Fibroblast of lung (primary cell): ENCODE measurements around the gene CHMP6. TPM values are rescaled to one million over a fixed set of nuclear protein-coding genes. Genes with fewer than 3 reads are reported as not detected.

Source experiments
- DNase-seq, 2 donors: peaks; one replicate each; pipeline versions ENCODE4 v3.0.0 to v3.0.0-alpha.2; 2010; ENCODE audit warnings: low read depth in 2 of 2
- H2AFZ ChIP-seq: 2 replicates; pipeline ENCODE4 v1.5.1; 2012; ENCODE audit warnings: low read length, control low read depth, inconsistent platforms
- H3K27ac ChIP-seq: 2 replicates; pipeline ENCODE4 v1.5.1; 2011; ENCODE audit warnings: low read length, control low read depth; ENCODE audit not compliant: insufficient read depth
- H3K27me3 ChIP-seq: 2 replicates; pipeline ENCODE4 v1.5.1; 2011; ENCODE audit warnings: mild to moderate bottlenecking, low read length; ENCODE audit not compliant: control insufficient read depth, insufficient read depth
- H3K36me3 ChIP-seq: 2 replicates; pipeline ENCODE4 v1.5.1; 2011; ENCODE audit warnings: low read length; ENCODE audit not compliant: control insufficient read depth, insufficient read depth
- H3K4me1 ChIP-seq: 2 replicates; pipeline ENCODE4 v1.5.1; 2011; ENCODE audit warnings: low read length; ENCODE audit not compliant: control insufficient read depth, insufficient read depth; ENCODE audit errors: extremely low read depth
- H3K4me2 ChIP-seq: 2 replicates; pipeline ENCODE4 v1.5.1; 2011; ENCODE audit warnings: low read length, control low read depth; ENCODE audit not compliant: insufficient read depth; ENCODE audit errors: extremely low read depth
- H3K4me3 ChIP-seq, 4 experiments: fragments of 200-600 bp in 1 of 4; sonication (generic) in 1 of 4; replicated peaks in 1 of 4; 2 replicates each; pipeline ENCODE4 v1.5.1; 2011 to 2016; ENCODE audit warnings: low read length in 4 of 4, low read depth in 3 of 4, mild to moderate bottlenecking in 3 of 4, control low read depth in 2 of 4, inconsistent platforms in 1 of 4, mixed read lengths in 1 of 4; ENCODE audit not compliant: insufficient read depth in 1 of 4; ENCODE audit errors: control extremely low read depth in 1 of 4
- H3K79me2 ChIP-seq: 2 replicates; pipeline ENCODE4 v1.5.1; 2012; ENCODE audit warnings: mild to moderate bottlenecking, low read length, inconsistent platforms; ENCODE audit not compliant: control insufficient read depth, insufficient read depth
- H3K9ac ChIP-seq: 2 replicates; pipeline ENCODE4 v1.5.1; 2011; ENCODE audit warnings: mild to moderate bottlenecking, low read length, control low read depth; ENCODE audit not compliant: insufficient read depth
- H3K9me3 ChIP-seq: 2 replicates; pipeline ENCODE4 v1.5.1; 2012; ENCODE audit warnings: low read depth, low read length; ENCODE audit not compliant: control insufficient read depth, insufficient read depth
- H4K20me1 ChIP-seq: 2 replicates; pipeline ENCODE4 v1.5.1; 2011; ENCODE audit warnings: low read length; ENCODE audit not compliant: control insufficient read depth, insufficient read depth; ENCODE audit errors: extremely low read depth
- CTCF ChIP-seq, 2 donors: IDR thresholded peaks in 1 of 2; conservative IDR thresholded peaks in 1 of 2; 1 replicate in 1 of 2; 2 replicates in 1 of 2; pipeline ENCODE4 v1.5.1; 2011 to 2012; ENCODE audit warnings: low read length in 2 of 2, control low read depth in 1 of 2, inconsistent platforms in 1 of 2, low read depth in 1 of 2, mild to moderate bottlenecking in 1 of 2
- EZH2 ChIP-seq: IDR thresholded peaks from 2 replicates; pipeline ENCODE4 v1.5.1; 2012; ENCODE audit warnings: low read length, control low read depth, mild to moderate bottlenecking; ENCODE audit errors: missing control alignments
- polyA minus RNA-seq: library from RNA; depleted of rRNA, polyadenylated mRNA; stranded (reverse); fragments of >200 nt; gene quantifications from 2 replicates; pipeline ENCODE4 v1.2.3, GENCODE V29; 2011; ENCODE audit warnings: low replicate concordance
- polyA plus RNA-seq, 2 donors: library from polyadenylated mRNA; depleted of rRNA in 1 of 2; stranded (reverse) in 1 of 2; unstranded in 1 of 2; fragments of >200 nt; gene quantifications; 2 replicates each; pipeline ENCODE4 v1.2.1, GENCODE V29; 2011 to 2012; ENCODE audit warnings: missing spikeins in 1 of 2
- total RNA-seq: library from RNA; depleted of rRNA; stranded (reverse); fragments of >200 nt; gene quantifications from 2 replicates; pipeline ENCODE4 v1.2.1, GENCODE V29; 2014

CHMP6 gene
- 9.2 and 11.2 TPM in 2 replicates for total RNA-seq
- 30.1 and 34.4 TPM in 2 replicates for polyA plus RNA-seq
- polyA plus RNA-seq (2012), result 33.4 and 34.9 TPM in 2 replicates
- polyA minus RNA-seq, result 7.2 and 12.8 TPM in 2 replicates

- Histone ChIP-seq H3K9me3 (no peaks in the 10 kb centered on the region), H3K4me1 (no peaks in the 10 kb centered on the region), H4K20me1 (no peaks in the 10 kb centered on the region), H3K4me2 (peak within 1 kb of the TSS; percentile 94), H2AFZ (peak within 1 kb of the TSS; percentile 97), H3K79me2 (peaks cover 4% of the 10 kb centered on the region), H3K27me3 (no peaks in the 10 kb centered on the region), H3K27ac (peak within 1 kb of the TSS; percentile 28), H3K36me3 (peaks cover 11% of the 10 kb centered on the region), H3K4me3 (peak within 1 kb of the TSS; percentile 68 to 75 (median 71)), H3K9ac (peak within 1 kb of the TSS; percentile 85)
- TF ChIP-seq CTCF (conservative IDR thresholded peaks at IDR 0.05 in 1 of 2, IDR thresholded peaks at IDR 0.05 in 1 of 2; ENCODE audit: low read depth in 1 of 2, low read length in 2 of 2) (no peak), EZH2 (no peak)
- DNase-seq, result peak; percentile 77 to 80
Measured at GRCh38 chr17:80991645-80992076, at the start of gene CHMP6. Gene CHMP6, plus strand, starts transcription at chr17:80991841. Its CDS starts 78 bp downstream, at chr17:80991919.

- Histone ChIP-seq H3K9me3 (no peaks in the 10 kb centered on the region), H3K4me1 (peaks cover 8% of the 10 kb centered on the region), H3K27ac (peak overlapping the region; percentile 68), H2AFZ (peak overlapping the region; percentile 6), H3K4me2 (peak overlapping the region; percentile 21), H3K27me3 (no peaks in the 10 kb centered on the region), H3K4me3 (peak overlapping the region in 1 of 4 experiments; percentile 12), H3K9ac (peak overlapping the region; percentile 17), H3K79me2 (no peaks in the 10 kb centered on the region), H3K36me3 (peaks cover 9% of the 10 kb centered on the region), H4K20me1 (no peaks in the 10 kb centered on the region)
- TF ChIP-seq CTCF (conservative IDR thresholded peaks at IDR 0.05 in 1 of 2, IDR thresholded peaks at IDR 0.05 in 1 of 2; ENCODE audit: low read depth in 1 of 2, low read length in 2 of 2) (peak; percentile 19 to 46), EZH2 (no peak)
- peak; percentile 84 to 97 for DNase-seq
Measured at GRCh38 chr17:80942423-80943345, 49.0 kb upstream of the CHMP6 start.

- Histone ChIP-seq H2AFZ (no peak overlapping the region), H3K4me2 (no peak overlapping the region), H3K9ac (no peak overlapping the region), H3K36me3 (peaks cover 13% of the 10 kb centered on the region), H3K27ac (no peak overlapping the region), H3K9me3 (no peaks in the 10 kb centered on the region), H3K27me3 (no peaks in the 10 kb centered on the region), H3K79me2 (no peaks in the 10 kb centered on the region), H3K4me1 (peaks cover 8% of the 10 kb centered on the region), H3K4me3 (no peak overlapping the region), H4K20me1 (no peaks in the 10 kb centered on the region)
- no peak for DNase-seq
- no peak for TF ChIP-seq EZH2
- no peak for TF ChIP-seq CTCF (conservative IDR thresholded peaks at IDR 0.05 in 1 of 2, IDR thresholded peaks at IDR 0.05 in 1 of 2; ENCODE audit: low read depth in 1 of 2, low read length in 2 of 2)
Measured at GRCh38 chr17:80943346-80944145, 48.1 kb upstream of the CHMP6 start.
